GM19025 (cell line): Measurements from ENCODE around the gene CUL9.
"Not testable (repeated sequence)": the region's sequence is repeated elsewhere in the genome, so short reads cannot be mapped to it uniquely, and the experiment has no call there.

Source experiments
- ATAC-seq: cut with Tn5 transposase; IDR thresholded peaks from one replicate; pipeline ENCODE4 v1.9.1; 2021; ENCODE audit warnings: mild to moderate bottlenecking, low read depth, moderate library complexity; ENCODE audit not compliant: unreplicated experiment

CUL9 gene

DNA sequence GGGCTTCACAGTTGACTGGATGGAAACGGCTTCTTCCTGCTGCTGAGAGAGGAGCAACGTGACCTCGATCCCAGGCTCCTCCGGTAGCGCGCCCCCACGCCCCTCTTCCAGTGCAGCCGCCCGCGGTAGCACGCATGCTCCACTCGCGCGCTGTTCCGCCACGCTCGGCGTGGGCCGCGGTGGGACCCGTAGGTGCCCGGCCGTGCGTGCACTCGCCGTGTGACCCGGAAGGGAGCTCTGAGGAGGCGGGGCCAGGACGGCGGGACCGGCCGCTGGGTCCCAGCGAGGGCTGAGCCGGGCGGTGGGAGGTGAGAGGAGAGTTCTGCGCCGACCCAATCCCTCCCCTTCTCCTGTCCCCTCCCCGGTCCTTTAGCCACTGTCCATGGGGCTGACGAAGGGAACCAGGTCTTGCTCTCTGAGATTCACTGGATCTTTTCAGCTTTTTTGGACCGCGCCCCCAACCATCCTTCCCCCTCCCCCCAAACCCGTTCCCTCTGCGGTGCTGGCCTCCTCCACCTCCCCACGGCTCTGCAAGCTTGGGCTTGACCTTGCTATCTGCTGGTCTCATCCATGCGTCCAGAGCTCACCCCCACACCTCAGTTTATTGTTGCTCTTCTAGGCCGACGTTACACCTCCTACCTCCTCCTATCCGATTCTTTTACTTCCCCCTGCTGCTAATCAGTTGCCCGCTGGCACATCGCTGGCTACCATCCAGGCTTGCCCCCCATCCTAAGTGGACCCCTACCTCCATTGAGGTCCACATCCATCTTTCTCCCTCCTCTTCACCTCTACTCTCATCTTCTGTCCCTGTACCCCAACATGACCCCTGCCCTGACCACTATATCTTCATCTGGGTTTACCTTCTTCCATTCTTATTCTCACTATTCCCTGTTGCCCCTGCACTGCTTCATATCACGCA, at the start of gene CUL9:
Gene CUL9 (plus strand): TSS at position 255 of the 919 bp plus-strand sequence. CDS start 2,115 bp downstream, outside the sequence.
- ATAC-seq: peak; percentile 96

DNA sequence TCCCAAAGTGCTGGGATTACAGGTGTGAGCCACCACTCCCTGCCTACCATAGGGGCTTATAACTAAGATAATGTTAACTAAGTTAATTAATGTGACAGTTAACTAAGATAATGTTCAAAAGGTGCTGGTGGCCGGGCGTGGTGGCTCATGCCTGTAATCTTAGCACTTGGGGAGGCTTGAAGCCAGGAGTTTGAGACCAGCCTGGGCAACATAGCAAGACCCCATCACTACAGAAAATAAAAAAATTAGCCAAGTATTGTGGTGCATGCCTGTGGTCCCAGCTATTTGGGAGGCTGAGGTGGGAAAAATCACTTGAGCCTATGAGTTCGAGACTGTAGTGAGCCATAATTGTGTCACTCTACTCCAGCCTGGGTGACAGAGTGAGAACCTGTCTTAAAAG, 43.7 kb upstream of the CUL9 start:
- no peak for ATAC-seq

DNA sequence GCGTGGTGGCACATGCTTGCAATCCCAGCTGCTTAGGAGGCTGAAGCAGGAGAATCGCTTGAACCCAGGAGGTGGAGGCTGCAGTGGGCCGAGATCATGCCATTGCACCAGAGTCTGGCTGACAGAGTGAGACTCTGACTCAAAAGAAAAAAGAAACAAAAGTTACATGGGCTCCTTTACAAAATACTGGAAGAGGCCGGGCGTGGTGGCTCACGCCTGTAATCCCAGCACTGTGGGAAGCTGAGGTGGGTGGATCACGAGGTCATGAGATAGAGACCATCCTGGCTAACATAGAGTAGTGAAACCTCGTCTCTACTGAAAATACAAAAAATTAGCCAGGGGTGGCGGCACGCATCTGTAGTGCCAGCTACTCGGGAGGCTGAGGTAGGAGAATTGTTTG, 42.0 kb upstream of the CUL9 start:
- ATAC-seq: not testable (repeated sequence)

- no peak for ATAC-seq
Observed at GRCh38 chr6:43141644-43142043, 40.4 kb upstream of the CUL9 start.

DNA sequence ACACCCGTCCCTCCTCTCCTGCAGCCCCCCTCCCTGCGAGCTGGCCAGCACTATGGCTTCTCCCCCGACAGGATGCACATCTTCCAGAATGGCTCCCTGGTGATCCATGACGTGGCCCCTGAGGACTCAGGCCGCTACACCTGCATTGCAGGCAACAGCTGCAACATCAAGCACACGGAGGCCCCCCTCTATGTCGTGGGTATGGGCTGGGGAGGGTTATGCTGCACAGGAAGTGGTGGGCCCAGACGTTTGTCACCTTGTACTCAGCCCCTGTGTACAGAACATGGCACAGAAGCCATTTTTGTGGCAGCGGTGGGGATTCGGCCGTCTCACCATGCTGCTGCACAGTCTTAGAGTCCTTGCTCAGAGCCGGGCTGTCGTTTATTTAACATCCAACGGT, 39.9 kb upstream of the CUL9 start:
- ATAC-seq: no peak

GRCh38 chr6:43143235-43144128, 38.5 kb upstream of the CUL9 start:
- ATAC-seq: peak; percentile 73

DNA sequence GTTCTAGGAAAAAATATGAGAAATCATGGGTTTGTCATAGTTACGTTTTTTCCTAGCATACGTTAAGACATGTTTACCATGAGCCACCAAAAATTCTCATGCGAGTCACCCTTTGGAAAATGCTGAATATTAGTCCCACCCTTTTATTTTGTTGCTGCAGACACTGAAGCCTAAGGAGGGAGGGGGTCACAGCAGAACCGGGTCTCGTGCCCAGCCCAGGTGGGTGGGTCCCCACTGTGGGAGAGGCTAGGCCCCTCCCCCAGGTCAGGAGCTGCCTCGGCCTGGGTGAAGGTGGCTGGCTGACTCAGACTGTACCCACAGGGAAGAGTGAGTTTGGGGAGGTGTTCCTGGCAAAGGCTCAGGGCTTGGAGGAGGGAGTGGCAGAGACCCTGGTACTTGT, 37.1 kb upstream of the CUL9 start:
- ATAC-seq: no peak

GRCh38 chr6:43146261-43146660, 35.7 kb upstream of the CUL9 start:
- no peak for ATAC-seq

- no peak for ATAC-seq
Observed at GRCh38 chr6:43146709-43147688, 35.0 kb upstream of the CUL9 start.

DNA sequence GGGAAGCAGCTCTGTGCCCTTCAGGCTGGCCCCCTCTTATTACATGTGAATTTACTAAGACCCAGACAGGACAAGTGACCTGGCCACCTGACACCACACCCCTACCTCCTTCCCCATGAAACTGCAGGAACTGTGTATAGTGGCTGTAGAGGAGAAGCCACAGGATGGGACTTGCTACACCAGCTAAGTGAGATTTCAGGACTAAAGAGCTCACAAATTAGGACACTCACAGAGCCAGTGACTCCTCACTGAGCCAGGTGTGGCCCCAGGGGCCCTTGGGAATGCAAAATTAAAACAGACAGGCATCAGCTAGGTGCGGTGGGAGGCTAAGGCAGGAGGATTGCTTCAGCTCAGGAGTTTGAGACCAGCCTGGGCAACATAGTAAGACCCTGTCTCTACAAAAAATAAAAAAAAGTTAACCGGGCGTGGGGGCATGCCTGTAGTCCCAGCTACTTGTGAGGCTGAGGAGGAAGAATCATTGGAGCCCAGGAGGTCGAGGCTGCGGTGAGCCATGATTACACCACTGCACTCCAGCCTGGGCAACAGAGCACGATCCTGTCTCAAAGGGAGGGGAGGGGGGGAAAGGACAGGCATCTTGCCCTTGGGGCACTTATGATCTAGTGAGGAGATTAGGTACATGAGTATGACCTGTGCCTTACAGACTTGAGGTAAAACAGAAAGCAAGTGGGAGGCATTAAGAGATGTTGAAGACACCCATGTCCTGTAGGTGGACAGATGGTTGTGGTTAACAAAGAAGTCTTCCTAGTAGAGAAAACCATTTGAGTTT, 34.1 kb upstream of the CUL9 start:
- ATAC-seq: no peak

GRCh38 chr6:43149265-43149664, 32.7 kb upstream of the CUL9 start:
- ATAC-seq: no peak

DNA sequence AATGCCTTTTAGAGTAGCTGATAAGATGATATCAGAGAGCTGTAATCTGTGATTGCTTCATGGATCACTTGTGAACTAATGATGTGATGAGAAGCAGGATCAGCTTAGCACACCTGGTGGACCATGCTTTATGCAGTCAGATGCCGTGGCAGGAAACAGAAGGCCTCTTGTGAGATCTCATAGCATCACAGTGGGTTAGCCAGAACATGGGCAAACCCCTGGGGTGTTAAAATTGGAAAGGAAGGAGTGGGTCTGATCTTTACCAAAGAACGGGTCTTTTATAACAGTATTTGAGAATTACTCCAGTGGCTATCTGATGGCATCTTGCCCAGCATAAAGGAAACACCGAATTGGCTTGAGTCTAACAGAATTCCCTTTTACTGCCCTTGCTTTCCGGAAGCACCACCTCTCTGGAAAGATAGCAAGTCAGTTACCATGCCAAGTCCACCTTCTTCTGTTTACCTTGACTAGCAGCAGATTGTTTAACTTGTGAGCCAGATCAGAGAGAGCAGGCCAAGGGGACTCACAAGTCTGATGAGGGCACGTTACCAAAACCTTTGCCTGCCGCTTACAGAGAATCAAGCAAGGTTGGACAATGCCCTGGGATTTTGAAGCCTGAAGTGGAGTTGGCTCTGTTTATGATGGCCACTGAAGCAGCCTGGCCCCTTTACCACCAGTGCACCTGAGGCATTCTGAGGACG, 31.8 kb upstream of the CUL9 start:
- ATAC-seq: no peak

GRCh38 chr6:43159599-43159998, 22.4 kb upstream of the CUL9 start:
- ATAC-seq: no peak

GRCh38 chr6:43163899-43164298, 18.1 kb upstream of the CUL9 start:
- no peak for ATAC-seq

GRCh38 chr6:43170417-43170930, 11.5 kb upstream of the CUL9 start:
- no peak for ATAC-seq

GRCh38 chr6:43170931-43171706, 10.9 kb upstream of the CUL9 start, which contains the start of gene SRF:
Gene SRF (plus strand): TSS chr6:43171269. CDS start chr6:43171657, 388 bp downstream.
- ATAC-seq: peak; percentile 48

- ATAC-seq: no peak
Observed at GRCh38 chr6:43171707-43172103, 10.3 kb upstream of the CUL9 start.
